K562 (cell line): ENCODE measurements around the gene ZFYVE28. TPM values are rescaled to one million over a fixed set of nuclear protein-coding genes. Genes with fewer than 3 reads are reported as not detected.

Source experiments
- HCFC1 ChIP-seq: IDR thresholded peaks from 2 replicates; pipeline ENCODE4 v1.6.1; 2012; ENCODE audit warnings: low read depth, low read length, improper control_type of control experiment
- MEIS2 ChIP-seq: fragments of 450-650 bp; IDR thresholded peaks from 2 replicates; pipeline ENCODE4 v1.6.1; 2014; ENCODE audit warnings: mild to moderate bottlenecking; ENCODE audit not compliant: partially characterized antibody
- NRF1 ChIP-seq, 2 experiments: fragments of 450-650 bp; IDR thresholded peaks in 1 of 2; conservative IDR thresholded peaks in 1 of 2; 2 replicates each; pipeline ENCODE4 v1.6.1; 2014; ENCODE audit warnings: mild to moderate bottlenecking in 2 of 2
- OTX1 ChIP-seq: fragments of 450-650 bp; formaldehyde crosslinking; IDR thresholded peaks from 2 replicates; pipeline ENCODE4 v1.4.0; 2022; ENCODE audit warnings: mild to moderate bottlenecking
- PTTG1 ChIP-seq: fragments of 450-650 bp; IDR thresholded peaks from 2 replicates; pipeline ENCODE4 v1.6.1; 2016; ENCODE audit warnings: low read depth, mild to moderate bottlenecking, missing genetic modification characterization, missing compliant biosample characterization
- RFX5 ChIP-seq: IDR thresholded peaks from 2 replicates; pipeline ENCODE4 v1.6.1; 2011; ENCODE audit warnings: low read depth, mild to moderate bottlenecking, improper control_type of control experiment, low read length
- SAP30 ChIP-seq: fragments of 200-600 bp; sonication (generic); IDR thresholded peaks from 2 replicates; pipeline ENCODE4 v1.6.1; 2012; ENCODE audit warnings: borderline replicate concordance, low read depth, mild to moderate bottlenecking, moderate library complexity, low read length, control low read depth, inconsistent platforms; ENCODE audit not compliant: insufficient read depth, poor library complexity, severe bottlenecking
- ZNF143 ChIP-seq: sonication (generic); formaldehyde crosslinking; IDR thresholded peaks from 2 replicates; pipeline ENCODE4 v1.9.0; 2022; ENCODE audit warnings: mild to moderate bottlenecking, missing genetic modification reagents
- ZNF77 ChIP-seq: fragments of 250-450 bp; sonication (Bioruptor Pico); IDR thresholded peaks from 2 replicates; pipeline ENCODE4 v1.5.0; 2020
- polyA plus RNA-seq, 8 experiments: library from polyadenylated mRNA; depleted of rRNA in 4 of 8; stranded (reverse) in 5 of 8; unstranded in 3 of 8; fragments of >200 nt; fragmentation: Nextera tagmentation in 2 of 8; fragmentation: Illumina TruSeq in 1 of 8; extraction: Ambion mirVana in 2 of 8; extraction: Trizol in 1 of 8; gene quantifications; 2 replicates each; pipeline versions ENCODE4 v1.2.1 to v1.2.3, GENCODE V29; 2011 to 2014; ENCODE audit warnings: inconsistent platforms in 1 of 8, missing spikeins in 1 of 8
- total RNA-seq, 7 experiments: library from RNA; depleted of rRNA in 6 of 7; stranded (reverse); fragments of >200 nt in 6 of 7; fragmentation: Illumina TruSeq in 2 of 7; extraction: Trizol in 2 of 7; gene quantifications; 2 replicates each; pipeline versions ENCODE4 v1.2.1 to v1.2.3, GENCODE V29; 2011 to 2021; ENCODE audit warnings: low replicate concordance in 1 of 7
- TF ChIP-seq, protein P1 (sequence below): fragments of 250-450 bp; sonication (Bioruptor Pico); IDR thresholded peaks from 2 replicates; pipeline ENCODE4 v1.8.0; 2021; ENCODE audit warnings: mild to moderate bottlenecking, moderate library complexity
- TF ChIP-seq, protein P2 (sequence below): fragments of 250-450 bp; sonication (Bioruptor Pico); IDR thresholded peaks from 2 replicates; pipeline ENCODE4 v1.5.0; 2020; ENCODE audit warnings: mild to moderate bottlenecking
- TF ChIP-seq, protein P3 (sequence below): fragments of 450-650 bp; formaldehyde crosslinking; IDR thresholded peaks from 2 replicates; pipeline ENCODE4 v1.4.0; 2020; ENCODE audit warnings: mild to moderate bottlenecking, moderate library complexity
- TF ChIP-seq, protein P4 (sequence below): fragments of 450-650 bp; conservative IDR thresholded peaks from 2 replicates; pipeline ENCODE4 v1.6.1; 2016; ENCODE audit warnings: missing genetic modification characterization, low read depth, mild to moderate bottlenecking, control low read depth, missing compliant biosample characterization
- TF ChIP-seq, protein P5 (sequence below): IDR thresholded peaks from 3 replicates; pipeline ENCODE4 v1.6.1; 2011; ENCODE audit warnings: borderline replicate concordance, mild to moderate bottlenecking; ENCODE audit not compliant: insufficient read length, insufficient read depth
- TF ChIP-seq, protein P6 (sequence below): conservative IDR thresholded peaks from 2 replicates; pipeline ENCODE4 v1.6.1; 2011; ENCODE audit warnings: low read depth, mild to moderate bottlenecking, low read length; ENCODE audit not compliant: control insufficient read depth

ZFYVE28 gene
- total and polyA plus RNA-seq, 9 of the 15 experiments (the other 6 are each of a cell fraction or from before 2014, with no cell fraction given), result 1.3 to 24.8 (median 8.9) TPM

DNA sequence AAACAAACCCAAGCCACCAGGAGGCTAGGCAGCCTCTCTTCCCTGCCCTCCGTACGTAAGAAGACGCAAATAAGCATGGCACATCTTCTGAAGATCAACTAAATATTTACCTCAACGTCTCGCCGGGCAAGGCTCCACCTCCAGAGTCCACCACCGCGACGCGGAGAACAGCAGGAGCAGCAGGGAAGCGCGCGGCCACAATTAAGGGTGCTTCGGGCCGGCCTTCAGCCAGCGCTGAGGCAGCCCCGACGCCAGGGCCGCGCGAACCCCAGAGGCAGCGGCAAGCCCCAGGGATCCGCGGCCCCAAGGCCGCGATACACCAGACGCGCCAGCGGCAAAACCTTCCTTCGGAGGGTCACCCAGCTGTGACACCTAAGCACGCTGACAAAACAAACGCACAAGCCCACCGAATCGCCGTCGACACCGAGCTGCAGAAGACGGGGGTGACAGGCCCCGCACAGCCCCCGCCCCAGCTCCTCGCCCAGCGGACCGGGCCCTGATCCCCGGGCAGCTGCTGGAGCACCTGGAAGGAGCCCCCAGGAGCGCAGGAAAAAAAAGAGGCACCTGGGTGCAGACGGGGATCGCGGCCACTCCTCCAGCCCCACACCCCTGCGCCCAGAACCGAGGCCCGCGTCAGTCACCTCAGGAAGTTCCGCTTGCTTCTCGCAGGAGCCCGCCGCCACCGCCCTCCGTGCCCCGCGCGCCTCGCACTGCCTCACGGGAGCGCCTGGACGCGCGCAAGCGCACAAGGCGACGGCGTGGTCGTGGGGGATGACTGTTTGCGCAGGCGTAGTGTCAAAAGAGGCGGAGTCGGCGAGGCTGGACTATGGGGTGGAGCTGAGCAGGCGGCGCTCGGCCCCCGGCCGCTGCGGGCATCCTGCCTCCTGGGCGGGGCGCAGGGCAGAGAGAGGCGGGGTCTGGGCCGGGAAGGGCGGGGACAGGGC is 176.8 kb downstream of the ZFYVE28 start, which contains the start of the genes HAUS3 and POLN (continued):
- TF ChIP-seq PTTG1, result no peak
- TF ChIP-seq ZNF77 (CRISPR knock-in tag), result no peak
- peak; percentile 25 for TF ChIP-seq HCFC1
- TF ChIP-seq, protein P1, sequence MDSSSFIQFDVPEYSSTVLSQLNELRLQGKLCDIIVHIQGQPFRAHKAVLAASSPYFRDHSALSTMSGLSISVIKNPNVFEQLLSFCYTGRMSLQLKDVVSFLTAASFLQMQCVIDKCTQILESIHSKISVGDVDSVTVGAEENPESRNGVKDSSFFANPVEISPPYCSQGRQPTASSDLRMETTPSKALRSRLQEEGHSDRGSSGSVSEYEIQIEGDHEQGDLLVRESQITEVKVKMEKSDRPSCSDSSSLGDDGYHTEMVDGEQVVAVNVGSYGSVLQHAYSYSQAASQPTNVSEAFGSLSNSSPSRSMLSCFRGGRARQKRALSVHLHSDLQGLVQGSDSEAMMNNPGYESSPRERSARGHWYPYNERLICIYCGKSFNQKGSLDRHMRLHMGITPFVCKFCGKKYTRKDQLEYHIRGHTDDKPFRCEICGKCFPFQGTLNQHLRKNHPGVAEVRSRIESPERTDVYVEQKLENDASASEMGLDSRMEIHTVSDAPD (CRISPR knock-in tag), result no peak
- TF ChIP-seq SAP30, result peak; percentile 97
- TF ChIP-seq, protein P2, sequence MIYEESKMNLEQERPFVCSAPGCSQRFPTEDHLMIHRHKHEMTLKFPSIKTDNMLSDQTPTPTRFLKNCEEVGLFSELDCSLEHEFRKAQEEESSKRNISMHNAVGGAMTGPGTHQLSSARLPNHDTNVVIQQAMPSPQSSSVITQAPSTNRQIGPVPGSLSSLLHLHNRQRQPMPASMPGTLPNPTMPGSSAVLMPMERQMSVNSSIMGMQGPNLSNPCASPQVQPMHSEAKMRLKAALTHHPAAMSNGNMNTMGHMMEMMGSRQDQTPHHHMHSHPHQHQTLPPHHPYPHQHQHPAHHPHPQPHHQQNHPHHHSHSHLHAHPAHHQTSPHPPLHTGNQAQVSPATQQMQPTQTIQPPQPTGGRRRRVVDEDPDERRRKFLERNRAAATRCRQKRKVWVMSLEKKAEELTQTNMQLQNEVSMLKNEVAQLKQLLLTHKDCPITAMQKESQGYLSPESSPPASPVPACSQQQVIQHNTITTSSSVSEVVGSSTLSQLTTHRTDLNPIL (CRISPR knock-in tag), result no peak
- TF ChIP-seq, protein P3, sequence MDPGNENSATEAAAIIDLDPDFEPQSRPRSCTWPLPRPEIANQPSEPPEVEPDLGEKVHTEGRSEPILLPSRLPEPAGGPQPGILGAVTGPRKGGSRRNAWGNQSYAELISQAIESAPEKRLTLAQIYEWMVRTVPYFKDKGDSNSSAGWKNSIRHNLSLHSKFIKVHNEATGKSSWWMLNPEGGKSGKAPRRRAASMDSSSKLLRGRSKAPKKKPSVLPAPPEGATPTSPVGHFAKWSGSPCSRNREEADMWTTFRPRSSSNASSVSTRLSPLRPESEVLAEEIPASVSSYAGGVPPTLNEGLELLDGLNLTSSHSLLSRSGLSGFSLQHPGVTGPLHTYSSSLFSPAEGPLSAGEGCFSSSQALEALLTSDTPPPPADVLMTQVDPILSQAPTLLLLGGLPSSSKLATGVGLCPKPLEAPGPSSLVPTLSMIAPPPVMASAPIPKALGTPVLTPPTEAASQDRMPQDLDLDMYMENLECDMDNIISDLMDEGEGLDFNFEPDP (CRISPR knock-in tag), result no peak
- TF ChIP-seq ZNF143, result peak; percentile 82
- no peak for TF ChIP-seq RFX5
- TF ChIP-seq, protein P4, sequence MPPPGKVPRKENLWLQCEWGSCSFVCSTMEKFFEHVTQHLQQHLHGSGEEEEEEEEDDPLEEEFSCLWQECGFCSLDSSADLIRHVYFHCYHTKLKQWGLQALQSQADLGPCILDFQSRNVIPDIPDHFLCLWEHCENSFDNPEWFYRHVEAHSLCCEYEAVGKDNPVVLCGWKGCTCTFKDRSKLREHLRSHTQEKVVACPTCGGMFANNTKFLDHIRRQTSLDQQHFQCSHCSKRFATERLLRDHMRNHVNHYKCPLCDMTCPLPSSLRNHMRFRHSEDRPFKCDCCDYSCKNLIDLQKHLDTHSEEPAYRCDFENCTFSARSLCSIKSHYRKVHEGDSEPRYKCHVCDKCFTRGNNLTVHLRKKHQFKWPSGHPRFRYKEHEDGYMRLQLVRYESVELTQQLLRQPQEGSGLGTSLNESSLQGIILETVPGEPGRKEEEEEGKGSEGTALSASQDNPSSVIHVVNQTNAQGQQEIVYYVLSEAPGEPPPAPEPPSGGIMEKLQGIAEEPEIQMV (tag), result no peak
- TF ChIP-seq MEIS2, result peak; percentile 94
- TF ChIP-seq, protein P5, sequence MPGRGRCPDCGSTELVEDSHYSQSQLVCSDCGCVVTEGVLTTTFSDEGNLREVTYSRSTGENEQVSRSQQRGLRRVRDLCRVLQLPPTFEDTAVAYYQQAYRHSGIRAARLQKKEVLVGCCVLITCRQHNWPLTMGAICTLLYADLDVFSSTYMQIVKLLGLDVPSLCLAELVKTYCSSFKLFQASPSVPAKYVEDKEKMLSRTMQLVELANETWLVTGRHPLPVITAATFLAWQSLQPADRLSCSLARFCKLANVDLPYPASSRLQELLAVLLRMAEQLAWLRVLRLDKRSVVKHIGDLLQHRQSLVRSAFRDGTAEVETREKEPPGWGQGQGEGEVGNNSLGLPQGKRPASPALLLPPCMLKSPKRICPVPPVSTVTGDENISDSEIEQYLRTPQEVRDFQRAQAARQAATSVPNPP, result no peak
- TF ChIP-seq OTX1, result no peak
- TF ChIP-seq, protein P6, sequence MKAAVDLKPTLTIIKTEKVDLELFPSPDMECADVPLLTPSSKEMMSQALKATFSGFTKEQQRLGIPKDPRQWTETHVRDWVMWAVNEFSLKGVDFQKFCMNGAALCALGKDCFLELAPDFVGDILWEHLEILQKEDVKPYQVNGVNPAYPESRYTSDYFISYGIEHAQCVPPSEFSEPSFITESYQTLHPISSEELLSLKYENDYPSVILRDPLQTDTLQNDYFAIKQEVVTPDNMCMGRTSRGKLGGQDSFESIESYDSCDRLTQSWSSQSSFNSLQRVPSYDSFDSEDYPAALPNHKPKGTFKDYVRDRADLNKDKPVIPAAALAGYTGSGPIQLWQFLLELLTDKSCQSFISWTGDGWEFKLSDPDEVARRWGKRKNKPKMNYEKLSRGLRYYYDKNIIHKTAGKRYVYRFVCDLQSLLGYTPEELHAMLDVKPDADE, result peak; percentile 83; the same call in 1 of the 2 replicates
- peak; percentile 99 for TF ChIP-seq NRF1 (conservative IDR thresholded peaks at IDR 0.05 in 1 of 2, IDR thresholded peaks at IDR 0.05 in 1 of 2)
